Putamen (tissue), 1 donor: ENCODE measurements around the gene PPP1R7.

Experiments used
- DNase-seq: peaks from one replicate; pipeline ENCODE4 v3.0.0-alpha.2; 2016; ENCODE audit warnings: low spot score

PPP1R7 gene

GRCh38 chr2:241121008-241121407, 29.3 kb upstream of the PPP1R7 start:
- no peak for DNase-seq

- DNase-seq, result no peak
These were observed 27.8 kb upstream of the PPP1R7 start for GRCh38 chr2:241122376-241123002.

GRCh38 chr2:241123816-241124536, 26.3 kb upstream of the PPP1R7 start:
- peak; percentile 12 for DNase-seq

GRCh38 chr2:241125626-241126025, 24.6 kb upstream of the PPP1R7 start:
- no peak for DNase-seq

GRCh38 chr2:241126201-241126611, 24.1 kb upstream of the PPP1R7 start:
- no peak for DNase-seq

GRCh38 chr2:241126771-241127202, 23.5 kb upstream of the PPP1R7 start:
- no peak for DNase-seq

- DNase-seq, result no peak
These were observed 22.0 kb upstream of the PPP1R7 start for GRCh38 chr2:241128266-241128665.

GRCh38 chr2:241129086-241129871, 21.0 kb upstream of the PPP1R7 start:
- DNase-seq, result no peak

GRCh38 chr2:241130316-241130715, 20.0 kb upstream of the PPP1R7 start:
- no peak for DNase-seq

GRCh38 chr2:241131531-241131930, 18.7 kb upstream of the PPP1R7 start:
- DNase-seq, result no peak

- no peak for DNase-seq
These were observed 17.5 kb upstream of the PPP1R7 start for GRCh38 chr2:241132538-241133435.

GRCh38 chr2:241133436-241133820, 16.8 kb upstream of the PPP1R7 start:
- no peak for DNase-seq

GRCh38 chr2:241134711-241135110, 15.6 kb upstream of the PPP1R7 start:
- no peak for DNase-seq

GRCh38 chr2:241135737-241136136, 14.5 kb upstream of the PPP1R7 start:
- no peak for DNase-seq

GRCh38 chr2:241136191-241136590, 14.1 kb upstream of the PPP1R7 start:
- no peak for DNase-seq

GRCh38 chr2:241136661-241137260, 13.5 kb upstream of the PPP1R7 start:
- no peak for DNase-seq

- no peak for DNase-seq
These were observed 12.7 kb upstream of the PPP1R7 start for GRCh38 chr2:241137276-241138190.

- DNase-seq, result no peak
These were observed 11.8 kb upstream of the PPP1R7 start for GRCh38 chr2:241138471-241138870.

GRCh38 chr2:241139531-241140444, 10.5 kb upstream of the PPP1R7 start:
- no peak for DNase-seq
